ENCODE data around the gene EPHA6.

DNA sequence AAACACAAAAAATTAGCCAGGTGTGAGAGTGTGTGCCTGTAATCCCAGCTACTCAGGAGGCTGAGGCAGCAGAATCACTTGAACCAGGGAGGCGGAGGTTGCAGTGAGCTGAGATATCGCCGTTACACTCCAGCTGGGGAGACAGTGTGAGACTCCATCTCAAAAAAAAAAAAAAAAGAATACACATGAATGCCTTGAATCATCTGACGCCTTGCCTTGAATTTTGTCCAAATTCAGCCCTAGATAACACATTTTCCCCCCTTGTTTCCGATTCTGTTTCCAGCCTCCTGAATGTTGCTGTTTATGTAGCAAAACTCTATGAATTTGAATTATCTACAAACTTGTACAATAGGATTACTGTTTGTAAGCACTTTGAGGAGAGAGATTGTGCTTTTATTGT lies 851.5 kb downstream of the EPHA6 start:
- TF ChIP-seq, protein P1, sequence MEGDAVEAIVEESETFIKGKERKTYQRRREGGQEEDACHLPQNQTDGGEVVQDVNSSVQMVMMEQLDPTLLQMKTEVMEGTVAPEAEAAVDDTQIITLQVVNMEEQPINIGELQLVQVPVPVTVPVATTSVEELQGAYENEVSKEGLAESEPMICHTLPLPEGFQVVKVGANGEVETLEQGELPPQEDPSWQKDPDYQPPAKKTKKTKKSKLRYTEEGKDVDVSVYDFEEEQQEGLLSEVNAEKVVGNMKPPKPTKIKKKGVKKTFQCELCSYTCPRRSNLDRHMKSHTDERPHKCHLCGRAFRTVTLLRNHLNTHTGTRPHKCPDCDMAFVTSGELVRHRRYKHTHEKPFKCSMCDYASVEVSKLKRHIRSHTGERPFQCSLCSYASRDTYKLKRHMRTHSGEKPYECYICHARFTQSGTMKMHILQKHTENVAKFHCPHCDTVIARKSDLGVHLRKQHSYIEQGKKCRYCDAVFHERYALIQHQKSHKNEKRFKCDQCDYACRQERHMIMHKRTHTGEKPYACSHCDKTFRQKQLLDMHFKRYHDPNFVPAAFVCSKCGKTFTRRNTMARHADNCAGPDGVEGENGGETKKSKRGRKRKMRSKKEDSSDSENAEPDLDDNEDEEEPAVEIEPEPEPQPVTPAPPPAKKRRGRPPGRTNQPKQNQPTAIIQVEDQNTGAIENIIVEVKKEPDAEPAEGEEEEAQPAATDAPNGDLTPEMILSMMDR (IDR thresholded peaks at IDR 0.05), result no peak
- TF ChIP-seq POLR2A (IDR thresholded peaks at IDR 0.05), result no peak
- TF ChIP-seq POLR2AphosphoS5 (IDR thresholded peaks at IDR 0.05), result no peak
